Large intestine (tissue), 3 donors: Measurements from ENCODE around the gene SPSB2. TPM values are rescaled to one million over a fixed set of nuclear protein-coding genes. Genes with fewer than 3 reads are reported as not detected.
"Not testable (repeated sequence)": the region's sequence is repeated elsewhere in the genome, so short reads cannot be mapped to it uniquely, and the experiment has no call there.

ENCODE experiments used
- DNase-seq, 2 donors: peaks; one replicate each; pipeline versions ENCODE4 v3.0.0 to v3.0.0-alpha.2; 2013
- H3K27ac ChIP-seq: one replicate; pipeline ENCODE4 v1.5.1; 2013; ENCODE audit warnings: low read length
- H3K27me3 ChIP-seq: 2 replicates; pipeline ENCODE4 v1.6.1; 2013; ENCODE audit warnings: low read length; ENCODE audit not compliant: control insufficient read depth, insufficient read depth
- H3K36me3 ChIP-seq: 2 replicates; pipeline ENCODE4 v1.6.1; 2013; ENCODE audit warnings: low read length; ENCODE audit not compliant: control insufficient read depth, insufficient read depth
- H3K4me1 ChIP-seq: one replicate; pipeline ENCODE4 v1.6.1; 2013; ENCODE audit warnings: low read length; ENCODE audit not compliant: control insufficient read depth, insufficient read depth
- H3K4me3 ChIP-seq: one replicate; pipeline ENCODE4 v1.5.1; 2013; ENCODE audit warnings: low read length
- H3K9me3 ChIP-seq: one replicate; pipeline ENCODE4 v1.6.1; 2013; ENCODE audit warnings: mild to moderate bottlenecking, low read depth, low read length, moderate library complexity; ENCODE audit not compliant: control insufficient read depth
- WGBS: methylation state at CpG from one replicate; pipeline ENCODE4 v1.1.5; 2013; ENCODE audit warnings: low lambda C conversion rate; ENCODE audit not compliant: insufficient coverage; 5-methylcytosine and 5-hydroxymethylcytosine counted together
- polyA plus RNA-seq: library from polyadenylated mRNA; unstranded; fragments of 120-200 nt; gene quantifications from one replicate; pipeline ENCODE4 v1.2.1, GENCODE V29; 2013

SPSB2 gene
- polyA plus RNA-seq, 1 donor = 15.3 TPM

- Histone ChIP-seq H3K27me3 (no peaks in the 10 kb centered on the region), H3K36me3 (peaks cover 12% of the 10 kb centered on the region), H3K9me3 (no peaks in the 10 kb centered on the region), H3K27ac (peak overlapping the region; percentile 88), H3K4me1 (peaks cover 25% of the 10 kb centered on the region), H3K4me3 (no peak overlapping the region)
- WGBS = no CpG with 5 or more reads among the region's 8 CpGs
- peak; percentile 49 to 79 for DNase-seq
Observed at GRCh38 chr12:6887460-6887859, 14.4 kb upstream of the SPSB2 start.

DNA sequence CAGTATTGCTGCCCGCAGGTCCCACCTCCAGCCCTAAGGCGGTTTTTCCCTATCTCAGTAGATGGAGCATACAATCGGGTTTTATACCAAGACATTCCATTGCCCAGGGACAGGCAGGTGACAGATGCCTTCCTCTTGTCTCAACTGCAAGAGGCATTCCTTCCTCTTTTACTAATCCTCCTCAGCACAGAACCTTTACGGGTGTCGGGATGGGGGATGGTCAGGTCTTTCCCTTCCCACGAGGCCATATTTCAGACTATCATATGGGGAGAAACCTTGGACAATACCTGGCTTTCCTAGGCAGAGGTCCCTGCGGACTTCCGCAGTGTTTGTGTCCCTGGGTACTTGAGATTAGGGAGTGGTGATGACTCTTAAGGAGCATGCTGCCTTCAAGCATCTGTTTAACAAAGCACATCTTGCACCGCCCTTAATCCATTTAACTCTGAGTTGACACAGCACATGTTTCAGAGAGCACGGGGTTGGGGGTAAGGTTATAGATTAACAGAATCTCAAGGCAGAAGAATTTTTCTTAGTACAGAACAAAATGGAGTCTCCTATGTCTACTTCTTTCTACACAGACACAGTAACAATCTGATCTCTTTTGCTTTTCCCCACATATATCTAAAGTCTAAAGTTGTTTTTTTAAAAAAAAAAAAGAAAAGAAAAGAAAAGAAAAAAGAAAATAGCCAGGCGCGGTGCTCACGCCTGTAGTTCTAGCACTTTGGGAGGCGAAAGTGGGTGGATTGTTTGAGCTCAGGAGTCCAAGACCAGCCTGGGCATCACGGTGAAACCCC lies 13.3 kb upstream of the SPSB2 start:
- not testable (repeated sequence) for H3K4me3 ChIP-seq, H3K9me3 ChIP-seq, H3K27me3 ChIP-seq, DNase-seq
- Histone ChIP-seq H3K36me3 (peaks cover 12% of the 10 kb centered on the region), H3K27ac (peak overlapping the region; percentile 88), H3K4me1 (peaks cover 21% of the 10 kb centered on the region)
- no CpG with 5 or more reads among the region's 15 CpGs for WGBS

DNA sequence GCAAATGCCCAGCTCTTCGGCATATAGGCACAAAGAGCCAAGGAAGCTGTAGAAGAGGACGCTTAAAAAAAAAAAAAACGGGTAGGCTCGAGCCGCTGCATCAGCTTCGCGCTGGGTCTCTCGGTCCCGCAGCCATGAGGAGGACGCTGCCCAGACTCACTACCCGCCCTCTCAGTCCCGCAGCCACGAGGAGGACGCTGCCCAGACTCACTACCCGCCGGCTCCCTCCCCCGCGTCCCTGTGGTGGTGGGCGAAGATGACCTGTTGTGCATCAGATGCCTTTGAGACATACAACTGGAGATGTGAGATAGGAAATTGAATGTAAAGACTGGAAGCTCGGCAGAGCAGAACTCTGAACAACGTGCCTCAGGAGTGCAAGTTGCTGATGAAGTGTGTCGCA lies 11.4 kb upstream of the SPSB2 start:
- no peak overlapping the region for H3K27ac ChIP-seq
- H3K9me3 ChIP-seq = no peaks in the 10 kb centered on the region
- no peak overlapping the region for H3K4me3 ChIP-seq
- no peaks in the 10 kb centered on the region for H3K27me3 ChIP-seq
- H3K4me1 ChIP-seq = peaks cover 22% of the 10 kb centered on the region
- DNase-seq = no peak
- H3K36me3 ChIP-seq = peaks cover 12% of the 10 kb centered on the region
- WGBS = 100% methylated on average over 1 of the region's 22 CpGs

GRCh38 chr12:6883683-6884082 lies 10.6 kb upstream of the SPSB2 start:
- no peak for DNase-seq
- no peak overlapping the region for H3K4me3 ChIP-seq
- H3K36me3 ChIP-seq = peaks cover 12% of the 10 kb centered on the region
- H3K27ac ChIP-seq = no peak overlapping the region
- H3K27me3 ChIP-seq = no peaks in the 10 kb centered on the region
- no peaks in the 10 kb centered on the region for H3K9me3 ChIP-seq
- peaks cover 22% of the 10 kb centered on the region for H3K4me1 ChIP-seq
- no CpG with 5 or more reads among the region's 11 CpGs for WGBS

- Histone ChIP-seq H3K27ac (no peak overlapping the region), H3K27me3 (no peaks in the 10 kb centered on the region), H3K36me3 (peaks cover 12% of the 10 kb centered on the region), H3K4me1 (peaks cover 22% of the 10 kb centered on the region), H3K4me3 (no peak overlapping the region), H3K9me3 (no peaks in the 10 kb centered on the region)
- no peak for DNase-seq
- 100% methylated on average over 1 of the region's 5 CpGs for WGBS
Observed at GRCh38 chr12:6883252-6883651, 10.1 kb upstream of the SPSB2 start.

- DNase-seq, H3K4me3 ChIP-seq: not testable (repeated sequence)
Observed at GRCh38 chr12:6879824-6880223, 6.7 kb upstream of the SPSB2 start.

DNA sequence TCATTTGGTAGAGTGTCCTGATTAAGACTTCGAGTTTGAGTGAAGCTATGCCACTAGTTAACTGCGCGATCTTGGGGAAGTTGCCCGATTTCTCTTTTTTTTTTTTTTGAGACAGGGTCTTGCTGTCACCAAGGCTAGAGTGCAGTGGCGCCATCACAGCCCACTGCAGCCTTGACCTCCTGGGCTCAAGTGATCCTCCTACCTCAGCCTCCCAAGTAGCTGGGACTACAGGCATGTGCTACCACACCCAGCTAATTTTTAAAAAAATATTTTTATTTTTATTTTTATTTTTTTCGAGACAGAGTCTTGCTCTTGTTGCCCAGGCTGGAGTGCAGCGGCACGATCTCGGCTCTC lies 889 bp upstream of the SPSB2 start:
- peak overlapping the region; percentile 91 for H3K4me3 ChIP-seq
- WGBS = 67% methylated on average over 4 of the region's 9 CpGs
- peaks cover 24% of the 10 kb centered on the region for H3K4me1 ChIP-seq

More at GRCh38 chr12:6879824-6880223, 6.7 kb upstream of the SPSB2 start:
- H3K9me3 ChIP-seq, H3K4me1 ChIP-seq, H3K27me3 ChIP-seq, H3K27ac ChIP-seq: not testable (repeated sequence)
- H3K36me3 ChIP-seq = peaks cover 14% of the 10 kb centered on the region
- WGBS = no CpG with 5 or more reads among the region's 11 CpGs

DNA sequence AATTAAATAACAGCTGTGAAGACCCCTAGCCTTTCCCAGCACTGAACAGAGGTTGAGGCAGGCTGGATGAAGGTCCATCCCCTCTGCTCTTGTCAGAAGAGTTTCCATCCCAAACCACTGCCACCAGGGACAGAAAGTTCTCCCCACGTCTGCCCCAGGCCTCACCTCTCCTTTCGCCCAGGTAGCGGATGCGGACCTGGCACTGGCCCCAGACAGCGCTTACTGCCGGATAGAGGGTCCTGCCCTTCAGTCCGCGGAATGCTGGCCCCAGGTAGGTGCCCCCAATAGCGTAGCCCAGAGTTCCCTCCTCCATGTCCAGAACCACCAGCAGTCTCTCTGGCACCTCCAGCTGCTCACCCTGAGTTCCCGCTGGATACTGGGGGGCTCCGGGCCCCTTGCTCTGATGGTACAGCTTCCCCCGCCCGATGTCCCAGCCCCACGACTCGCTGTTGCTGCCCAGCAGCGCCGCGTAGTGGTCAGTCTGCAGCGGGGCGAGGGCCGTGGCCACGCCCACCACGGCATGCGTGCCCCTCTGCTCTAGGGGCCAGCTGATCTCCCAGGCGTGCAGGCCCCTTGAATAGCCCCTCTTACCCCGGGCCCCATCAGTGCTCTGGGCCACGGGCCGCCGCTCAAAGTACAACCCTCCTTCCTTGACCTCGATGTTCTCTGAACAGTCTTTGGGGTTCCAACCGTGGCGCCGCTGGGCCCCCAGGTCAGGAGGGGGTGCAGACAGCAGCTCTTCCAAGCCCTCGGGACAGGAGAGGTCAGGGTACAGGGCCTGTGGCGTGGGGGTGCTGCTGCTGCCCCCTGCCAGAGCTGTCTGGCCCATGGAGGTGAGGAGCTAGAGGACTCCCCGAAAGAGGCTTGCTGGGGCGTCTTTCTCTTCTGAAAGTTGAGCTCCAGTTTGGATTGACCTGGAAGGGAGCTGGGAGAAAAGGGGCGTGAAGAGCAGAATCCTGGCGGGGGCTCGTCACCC lies 742 bp downstream of the SPSB2 start:
- no peaks in the 10 kb centered on the region for H3K9me3 ChIP-seq
- H3K27ac ChIP-seq = peak overlapping the region; percentile 91
- H3K4me1 ChIP-seq = peaks cover 31% of the 10 kb centered on the region
- peak overlapping the region; percentile 91 for H3K4me3 ChIP-seq
- WGBS = no CpG with 5 or more reads among the region's 40 CpGs
- H3K36me3 ChIP-seq = peaks cover 25% of the 10 kb centered on the region
- DNase-seq = peak; percentile 87 to 89
- no peaks in the 10 kb centered on the region for H3K27me3 ChIP-seq

More for the DNA sequence above, 889 bp upstream of the SPSB2 start:
- not testable (repeated sequence) for H3K27me3 ChIP-seq, DNase-seq, H3K9me3 ChIP-seq
- peak overlapping the region; percentile 84 for H3K27ac ChIP-seq
- H3K36me3 ChIP-seq = peaks cover 25% of the 10 kb centered on the region

- H3K9me3 ChIP-seq = no peaks in the 10 kb centered on the region
- no peaks in the 10 kb centered on the region for H3K27me3 ChIP-seq
- peaks cover 25% of the 10 kb centered on the region for H3K36me3 ChIP-seq
- no CpG with 5 or more reads among the region's 12 CpGs for WGBS
- peaks cover 36% of the 10 kb centered on the region for H3K4me1 ChIP-seq
- H3K27ac ChIP-seq = peak overlapping the region; percentile 91
- peak; percentile 52 to 80 for DNase-seq
- H3K4me3 ChIP-seq = peak overlapping the region; percentile 91
Observed at GRCh38 chr12:6871052-6871957, 1.8 kb downstream of the SPSB2 start.
